Measurements from ENCODE around the gene CLEC20A.

Gene CLEC20A

DNA sequence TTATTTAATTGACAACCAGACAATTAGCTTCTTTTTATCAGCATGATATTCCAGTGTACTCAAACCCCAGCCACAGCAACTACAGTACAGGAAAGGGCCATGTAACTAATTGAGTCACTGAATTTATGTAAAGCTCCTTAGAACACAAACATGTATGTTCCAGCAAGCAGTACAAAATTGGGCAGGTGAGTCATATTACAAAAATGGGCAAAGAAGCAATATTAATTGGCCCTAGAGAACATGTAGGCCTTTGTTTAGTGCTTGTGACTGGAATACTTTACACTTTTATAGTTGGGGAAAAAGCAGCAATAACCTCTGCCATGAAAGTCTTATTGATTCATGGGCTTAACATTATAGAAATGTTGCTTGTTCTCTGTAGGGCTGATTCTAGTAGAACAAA is 31.8 kb downstream of the CLEC20A start:
- no peak for DNase-seq

DNA sequence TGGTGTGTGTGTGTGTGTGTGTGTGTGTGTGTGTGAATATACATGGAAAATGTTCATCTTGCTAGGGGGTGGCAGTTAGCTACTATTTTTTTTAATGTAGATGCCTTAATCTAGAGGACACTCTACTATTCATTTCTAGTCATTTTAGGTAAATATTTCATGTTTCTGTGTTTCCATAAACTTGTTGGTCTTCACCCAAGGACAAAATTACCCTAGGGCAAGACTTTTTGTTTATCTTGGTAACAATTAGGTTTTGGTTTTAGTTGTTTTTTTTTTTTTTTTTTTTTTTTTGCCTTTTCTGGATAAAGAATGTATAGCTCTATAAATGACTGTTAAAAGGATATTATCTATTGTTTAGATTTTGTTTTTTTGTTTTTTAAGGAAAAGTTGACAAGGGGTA is 32.2 kb downstream of the CLEC20A start:
- no peak for DNase-seq

GRCh38 chr1:178464141-178464540 is 32.6 kb downstream of the CLEC20A start:
- no peak for DNase-seq

DNA sequence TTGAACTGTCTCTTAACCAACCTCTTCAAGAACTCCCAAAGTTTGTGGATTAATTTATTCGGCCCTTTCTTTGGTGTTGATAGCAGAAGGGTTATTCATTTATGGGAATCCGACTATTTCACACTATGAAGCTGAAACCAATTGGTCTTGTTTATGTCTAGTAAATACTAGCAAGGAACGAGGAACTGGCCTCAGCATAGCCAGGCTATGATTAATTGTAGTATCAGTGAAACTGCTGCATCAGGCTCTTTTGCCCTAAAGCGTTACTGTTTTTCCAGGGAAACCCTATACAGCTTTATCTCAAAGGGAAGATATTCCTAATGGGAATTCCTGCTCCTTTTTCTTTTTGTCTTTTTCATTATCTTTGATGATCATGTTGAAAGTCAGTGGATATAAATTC is 35.1 kb downstream of the CLEC20A start:
- no peak for DNase-seq

- DNase-seq, result no peak
Observed at GRCh38 chr1:178461104-178461503, 35.7 kb downstream of the CLEC20A start.

GRCh38 chr1:178458203-178458602 is 38.6 kb downstream of the CLEC20A start:
- no peak for DNase-seq

DNA sequence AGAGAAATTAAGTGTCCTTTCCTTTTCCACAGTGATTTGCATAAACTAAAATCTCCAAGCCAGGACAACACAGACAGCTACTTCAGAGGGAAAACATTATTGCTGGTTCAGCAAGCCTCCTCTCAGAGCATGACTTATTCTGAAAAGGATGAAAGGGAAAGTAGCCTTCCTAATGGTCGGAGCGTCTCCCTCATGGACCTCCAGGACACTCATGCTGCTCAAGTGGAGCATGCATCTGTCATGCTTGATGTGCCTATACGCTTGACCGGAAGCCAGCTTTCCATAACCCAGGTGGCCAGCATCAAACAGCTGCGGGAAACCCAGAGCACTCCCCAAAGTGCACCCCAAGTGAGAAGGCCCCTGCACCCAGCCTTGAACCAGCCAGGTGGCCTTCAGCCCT is 39.1 kb downstream of the CLEC20A start:
- no peak for DNase-seq

- no peak for DNase-seq
Observed at GRCh38 chr1:178456472-178456871, 40.3 kb downstream of the CLEC20A start.

GRCh38 chr1:178452013-178452412 is 44.8 kb downstream of the CLEC20A start:
- no peak for DNase-seq

- DNase-seq, result no peak
Observed at GRCh38 chr1:178451529-178451928, 45.2 kb downstream of the CLEC20A start.

GRCh38 chr1:178450871-178451270 is 45.9 kb downstream of the CLEC20A start:
- DNase-seq, result no peak

- DNase-seq, result no peak
Observed at GRCh38 chr1:178442925-178443324, 53.8 kb downstream of the CLEC20A start.

GRCh38 chr1:178438432-178438831 is 58.3 kb downstream of the CLEC20A start:
- no peak for DNase-seq

DNA sequence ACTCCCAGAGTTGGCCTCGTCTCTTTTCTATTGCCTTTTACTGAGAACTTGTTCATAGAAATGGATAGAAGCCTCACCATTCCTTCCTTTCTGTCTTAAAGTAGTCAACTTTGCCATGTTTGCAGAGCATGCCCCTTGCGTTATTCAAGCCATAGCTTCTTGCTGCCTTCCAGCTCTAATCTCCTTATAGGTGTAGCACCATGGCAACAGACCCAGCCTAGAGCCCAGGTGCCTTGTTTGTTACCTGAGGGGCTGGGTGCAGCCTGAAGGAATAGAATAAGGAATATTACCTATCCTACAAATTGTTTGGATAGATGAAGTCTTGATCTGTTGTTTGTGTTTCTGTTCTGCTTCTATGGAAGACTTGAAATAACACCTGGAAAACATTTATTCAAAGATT is 59.9 kb downstream of the CLEC20A start:
- DNase-seq, result no peak

DNA sequence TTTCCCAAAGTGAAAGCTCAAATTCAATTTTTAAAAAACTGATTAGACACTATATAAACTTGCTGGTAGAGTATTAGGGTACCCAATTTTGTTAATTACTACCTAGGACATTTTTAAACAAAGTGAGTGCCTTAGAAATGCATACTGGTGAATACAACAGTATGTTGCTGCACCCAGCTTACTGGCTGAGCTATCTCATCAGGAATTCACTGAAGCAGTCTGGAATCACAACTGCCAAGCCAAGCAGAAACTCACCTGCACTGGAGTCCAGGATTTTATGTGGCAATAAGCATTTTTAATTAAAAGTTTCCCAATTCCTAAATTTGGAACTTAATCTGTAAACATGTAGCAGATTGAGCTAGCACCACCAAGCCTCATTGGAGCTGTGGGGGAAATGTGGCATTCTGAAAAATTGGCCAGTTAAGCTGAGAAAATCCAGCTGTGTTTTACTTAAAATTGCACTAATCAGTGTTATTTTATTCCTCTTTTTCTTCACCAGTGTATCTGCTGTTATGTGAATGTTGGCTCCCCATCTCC is 61.8 kb downstream of the CLEC20A start:
- DNase-seq, result no peak

DNA sequence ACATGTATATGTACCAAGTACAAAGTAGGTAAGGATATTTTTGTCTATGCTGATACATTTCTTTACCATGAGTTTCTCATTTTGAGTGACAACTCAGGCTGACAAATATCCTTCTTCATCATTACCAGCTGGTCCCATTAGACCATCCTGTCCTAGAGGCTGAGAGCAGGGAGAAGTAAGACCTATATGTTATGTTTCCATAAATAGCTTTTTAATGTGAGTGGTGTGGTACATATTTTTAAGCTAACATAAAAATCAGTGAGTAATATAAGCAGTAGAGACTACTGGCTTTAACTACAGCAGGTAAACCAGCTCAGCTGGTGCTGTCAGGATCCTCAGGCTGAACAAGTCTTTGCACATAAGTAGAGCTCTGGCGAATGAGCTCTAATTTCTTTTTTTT is 62.4 kb downstream of the CLEC20A start:
- DNase-seq, result no peak
